Measurements from ENCODE around the gene DPYD.

The DPYD gene

DNA sequence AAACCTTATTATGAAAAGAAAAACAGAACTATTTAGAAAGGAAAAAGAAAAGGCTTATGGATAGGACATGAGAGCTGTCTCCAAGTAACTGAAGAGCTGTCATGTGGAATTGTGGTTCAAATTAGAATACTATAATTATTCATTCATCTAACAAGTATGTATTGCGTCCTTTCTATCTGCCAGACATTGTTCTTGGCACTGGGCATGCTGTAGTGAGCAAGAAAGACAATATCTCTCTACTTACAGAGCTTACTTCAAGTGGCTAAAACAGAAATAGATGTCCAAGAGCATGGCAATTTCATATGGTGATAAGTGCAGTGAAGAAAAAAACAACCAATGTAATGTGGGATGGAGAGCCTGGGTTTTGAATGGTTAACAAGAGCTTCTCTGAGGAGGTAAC is 413.0 kb downstream of the DPYD start:
- DNase-seq: no peak

- no peak for DNase-seq
Measured at GRCh38 chr1:97506368-97506767, 414.5 kb downstream of the DPYD start.

DNA sequence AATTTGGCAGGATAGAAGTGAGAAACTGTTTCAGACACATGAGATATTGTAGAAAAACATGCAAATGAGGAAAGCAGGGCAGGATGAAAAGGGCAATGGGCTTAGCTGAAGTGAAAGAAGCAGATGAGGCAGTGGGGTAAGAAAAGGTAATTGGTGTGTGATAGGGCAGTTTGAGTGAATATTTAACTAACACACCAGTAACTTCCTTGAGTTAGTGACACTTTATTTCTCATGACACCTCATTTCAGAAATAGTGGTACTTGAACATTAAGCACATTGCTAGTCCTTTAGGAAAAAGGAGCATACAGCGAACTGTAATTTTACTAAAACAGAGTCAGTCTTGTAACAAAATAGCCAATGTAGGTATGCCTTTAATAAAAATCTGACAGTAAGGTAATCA is 415.0 kb downstream of the DPYD start:
- no peak for DNase-seq

DNA sequence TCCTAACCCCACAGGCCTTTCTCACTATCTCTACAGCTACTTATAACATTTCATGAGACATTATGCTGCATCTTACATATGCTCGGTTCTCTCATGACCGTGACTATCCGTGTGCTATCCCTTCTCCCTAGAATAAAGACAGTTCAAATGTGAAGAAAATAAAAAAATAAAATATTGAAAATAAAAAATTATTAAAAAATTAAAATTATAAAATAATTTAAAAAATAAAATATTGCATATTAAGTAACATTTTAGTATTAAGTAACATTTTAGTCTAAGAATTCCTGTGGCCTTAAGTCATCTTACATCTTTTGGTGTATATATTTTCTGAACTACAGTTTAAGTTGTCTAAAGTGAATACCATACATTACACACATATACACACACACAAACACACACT is 415.5 kb downstream of the DPYD start:
- DNase-seq: no peak

DNA sequence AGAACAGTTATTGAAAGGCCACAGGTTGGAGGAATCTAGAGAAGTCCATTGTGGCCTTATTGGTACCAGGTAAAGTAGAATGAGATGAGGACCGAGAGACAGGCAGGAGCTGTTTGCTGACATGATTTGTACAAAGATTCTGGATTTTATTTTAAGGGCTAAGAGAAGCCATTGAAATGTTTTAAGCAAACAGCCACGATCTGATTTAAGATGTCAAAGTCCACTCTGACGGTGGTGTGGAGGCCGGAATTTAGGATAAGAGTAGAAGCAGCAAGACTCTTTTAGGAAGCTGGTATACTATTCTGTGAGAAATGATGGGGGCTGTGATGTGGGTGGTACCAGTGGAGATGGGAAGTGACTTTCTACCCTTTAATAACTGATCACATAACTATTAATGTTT is 418.5 kb downstream of the DPYD start:
- DNase-seq: no peak

DNA sequence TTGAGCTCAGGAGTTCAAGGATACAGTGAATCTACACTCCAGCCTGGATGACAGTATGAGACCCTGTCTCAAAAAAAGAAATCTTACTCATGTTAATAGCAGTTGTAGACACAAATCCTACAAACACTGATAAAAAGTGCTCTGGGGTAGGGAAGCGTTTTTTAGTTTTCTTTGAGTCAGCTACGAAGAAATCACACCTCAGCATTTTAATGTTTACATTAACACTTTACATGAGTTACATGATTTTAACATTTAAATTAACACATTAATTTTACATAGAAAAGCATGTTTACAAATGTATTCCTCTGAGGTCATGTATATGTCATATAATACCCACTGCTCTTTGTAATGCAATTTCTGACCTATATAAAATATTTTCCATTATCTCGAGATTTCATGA is 419.2 kb downstream of the DPYD start:
- no peak for DNase-seq

DNA sequence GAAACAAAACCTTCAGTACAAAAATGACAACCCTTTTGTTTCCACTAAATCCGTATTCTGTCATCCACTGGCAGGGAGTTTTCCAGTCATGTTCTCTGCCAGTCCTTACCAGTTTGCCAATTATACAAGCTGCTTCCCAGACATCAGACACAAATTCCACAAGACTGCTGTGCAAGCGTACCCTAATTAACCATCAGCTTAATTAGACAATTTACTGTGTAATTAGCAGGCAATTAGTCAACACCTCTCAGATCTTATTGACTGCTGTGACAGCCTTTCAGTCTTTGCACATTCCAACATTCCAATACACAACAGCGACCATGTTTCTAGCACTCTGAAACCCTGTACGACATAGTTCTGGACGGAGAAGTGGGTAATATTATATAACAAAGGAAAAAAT is 420.1 kb downstream of the DPYD start:
- no peak for DNase-seq

DNA sequence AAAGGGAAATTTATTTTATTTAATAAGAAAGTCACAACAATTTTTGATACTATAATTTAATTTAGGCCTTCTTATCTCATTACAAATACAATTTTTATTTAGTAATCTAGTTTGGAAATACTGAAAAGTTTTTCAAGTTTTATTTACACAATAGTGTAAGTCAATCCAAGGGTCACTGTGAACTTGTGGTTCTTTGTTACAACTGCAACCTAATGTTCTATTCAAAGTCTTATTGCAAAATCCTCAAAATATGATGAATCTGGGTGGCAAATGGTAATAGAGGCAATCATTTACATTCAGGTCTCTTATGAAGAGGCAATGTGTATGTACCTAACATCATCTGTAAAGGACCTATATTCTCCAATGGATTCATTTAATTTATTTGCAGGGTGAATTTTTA is 421.2 kb downstream of the DPYD start:
- no peak for DNase-seq

- no peak for DNase-seq
Measured at GRCh38 chr1:97489834-97490233, 431.0 kb downstream of the DPYD start.

GRCh38 chr1:97488530-97488929 is 432.3 kb downstream of the DPYD start:
- no peak for DNase-seq

- DNase-seq: no peak
Measured at GRCh38 chr1:97482022-97482421, 438.8 kb downstream of the DPYD start.

DNA sequence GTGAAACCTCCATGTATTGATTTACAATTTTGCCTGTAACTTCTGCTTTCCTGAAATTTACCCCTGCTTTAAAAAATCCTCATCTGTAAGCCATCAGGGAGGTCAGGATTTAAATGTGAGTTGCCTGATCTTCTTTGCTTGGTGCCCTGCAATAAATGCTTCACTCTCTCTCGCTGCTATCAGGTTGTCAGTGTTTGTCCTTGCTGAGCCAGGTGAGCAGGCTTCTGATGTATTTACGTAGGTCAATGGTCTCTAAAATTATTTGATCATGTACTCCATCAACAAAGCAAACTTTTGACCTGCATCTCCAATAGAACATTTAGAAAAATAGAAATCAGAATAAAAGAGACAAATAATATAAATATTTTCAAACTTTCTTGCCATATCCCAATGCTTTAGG is 453.4 kb downstream of the DPYD start:
- DNase-seq: no peak

DNA sequence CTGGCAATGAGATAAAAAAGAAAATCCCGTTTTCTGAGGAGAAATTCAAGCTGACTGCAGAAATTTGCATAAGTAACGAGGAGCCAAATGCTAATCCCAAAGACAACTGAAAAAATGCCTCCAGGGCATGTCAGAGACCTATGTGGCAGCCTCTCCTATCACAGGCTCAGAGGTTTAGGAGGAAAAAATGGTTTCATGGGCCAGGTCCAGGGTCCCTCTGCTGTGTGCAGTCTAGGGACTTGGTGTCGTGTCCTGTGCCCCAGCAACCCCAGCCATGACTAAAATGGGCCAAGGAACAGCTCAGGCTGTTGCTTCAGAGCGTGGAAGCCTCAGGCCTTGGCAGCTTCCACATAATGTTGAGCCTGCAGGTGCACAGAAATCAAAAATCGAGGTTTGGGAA is 456.5 kb downstream of the DPYD start:
- DNase-seq: no peak

DNA sequence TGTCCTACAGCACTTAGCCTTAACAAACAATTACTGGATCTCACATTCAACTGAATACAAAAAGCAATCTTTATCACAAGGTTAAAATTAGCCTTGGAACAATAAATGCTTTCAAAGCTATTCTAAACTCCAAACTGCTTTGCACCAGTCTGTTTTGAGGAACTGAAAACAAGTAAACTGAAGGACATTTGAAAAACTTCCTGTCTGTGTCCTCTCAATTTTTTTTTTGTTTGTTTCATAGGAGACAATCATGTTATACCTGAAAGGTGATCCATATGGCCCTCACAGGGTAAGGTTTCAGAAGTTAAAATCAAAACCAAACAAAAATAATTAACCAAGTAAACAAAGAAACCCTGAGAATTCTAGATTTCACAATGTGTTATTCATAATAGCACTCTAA is 459.1 kb downstream of the DPYD start:
- no peak for DNase-seq

GRCh38 chr1:97457446-97458089 is 463.3 kb downstream of the DPYD start:
- no peak for DNase-seq

DNA sequence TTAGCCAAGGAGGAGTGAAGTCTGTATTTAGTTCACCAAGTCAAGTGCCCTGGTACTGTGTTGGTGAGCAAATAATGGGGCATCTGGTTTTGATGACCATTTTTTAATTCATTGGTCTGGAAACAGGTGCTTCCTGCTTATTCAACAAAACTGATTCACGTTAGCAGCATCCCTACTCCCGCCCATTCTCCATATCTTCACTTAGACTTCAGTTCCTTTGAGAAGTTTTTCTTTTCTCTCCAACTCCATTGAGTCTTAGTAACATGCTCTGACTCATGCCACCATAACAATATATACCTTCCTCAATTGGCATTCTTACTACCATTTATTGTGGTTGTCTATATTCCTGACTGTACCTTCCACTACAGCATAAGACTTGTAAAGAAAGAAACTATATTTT is 468.9 kb downstream of the DPYD start:
- DNase-seq: no peak

GRCh38 chr1:97451046-97451826 is 469.6 kb downstream of the DPYD start:
- DNase-seq: no peak

DNA sequence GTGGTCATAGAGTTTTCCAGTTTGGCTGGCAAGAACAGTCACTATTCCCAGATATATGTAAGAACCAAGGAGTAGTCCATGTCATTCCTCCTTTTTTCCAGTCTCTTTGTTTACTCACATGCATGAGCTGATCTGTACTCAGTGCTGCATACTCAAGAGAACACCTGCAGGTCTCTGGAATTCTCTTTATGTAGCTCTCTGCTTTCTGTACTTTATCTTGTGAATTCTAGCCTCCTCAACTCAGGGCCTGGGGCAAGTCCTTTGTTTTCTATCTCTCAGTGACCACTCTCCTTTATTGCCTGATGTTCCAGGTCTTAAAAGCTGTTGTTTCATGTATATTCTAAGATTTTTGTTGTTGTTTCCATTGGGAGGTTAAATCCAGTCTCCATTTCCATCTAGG is 478.9 kb downstream of the DPYD start:
- DNase-seq: no peak

DNA sequence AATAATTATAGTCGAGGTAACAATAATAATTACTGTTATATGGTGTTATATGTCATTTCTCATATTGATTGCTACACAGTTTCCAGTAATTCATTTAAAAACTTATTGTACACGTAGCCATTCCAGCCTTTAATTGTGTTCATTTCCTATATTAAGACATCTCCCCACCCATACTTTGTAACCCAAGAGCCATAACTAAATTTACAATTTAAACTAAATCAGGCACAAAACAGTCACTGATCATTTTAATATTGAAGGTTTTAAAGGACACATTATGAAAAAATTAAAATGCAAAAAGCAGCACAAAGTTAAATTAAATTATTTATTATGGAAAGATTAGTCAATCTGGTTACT is 487.0 kb downstream of the DPYD start:
- no peak for DNase-seq

DNA sequence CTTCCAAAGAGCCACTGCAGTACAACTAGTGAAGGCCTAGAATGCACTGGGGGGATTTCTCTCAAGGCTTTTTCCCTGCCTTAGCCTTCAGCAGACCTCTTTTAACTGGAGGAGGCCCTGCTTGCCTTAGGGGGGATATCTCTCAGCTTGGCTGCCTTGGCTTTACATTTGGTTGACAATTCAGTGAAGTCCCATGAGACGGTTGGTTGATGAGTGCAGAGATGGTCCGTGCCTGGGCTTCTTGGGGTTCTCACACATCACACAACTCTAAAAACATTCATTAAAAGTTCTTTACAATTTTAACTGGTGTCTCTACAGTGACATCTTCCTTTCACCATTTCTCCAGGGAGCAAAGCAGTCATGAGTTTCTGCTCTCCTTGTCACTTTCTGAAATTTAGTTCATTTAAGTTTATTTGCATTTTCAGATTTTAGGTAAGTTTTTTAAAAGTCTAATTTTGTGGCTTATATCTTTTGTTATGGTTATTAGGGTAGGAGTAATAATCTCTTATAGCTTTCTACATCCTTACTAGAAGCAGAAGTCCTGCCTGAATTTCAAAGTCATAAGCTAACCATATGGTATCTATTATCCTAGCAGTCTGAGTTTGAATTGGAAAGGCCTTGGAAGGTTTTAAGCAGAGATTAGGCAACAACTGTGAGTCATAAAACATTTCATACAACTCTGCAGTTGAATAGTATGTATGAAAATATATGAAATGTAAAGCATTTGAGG is 487.6 kb downstream of the DPYD start:
- DNase-seq: no peak

DNA sequence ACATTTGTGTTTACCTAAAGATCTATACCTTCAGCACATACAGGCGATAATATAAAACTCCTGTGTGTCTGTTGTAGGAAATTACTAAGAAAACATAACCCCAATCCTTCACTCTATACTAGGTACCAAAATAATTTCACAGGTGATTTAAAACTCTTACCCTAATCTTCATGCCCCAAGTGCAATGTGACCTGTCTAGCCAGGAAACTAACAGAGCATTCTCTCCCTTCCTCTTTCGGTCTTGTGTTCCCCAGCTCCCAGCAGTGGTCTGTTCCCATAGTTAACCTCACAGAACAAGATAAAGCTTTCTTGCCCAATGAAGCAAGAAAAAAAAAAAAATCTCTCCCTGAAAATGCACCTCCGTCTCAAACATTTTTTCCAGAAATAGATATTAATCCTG is 493.5 kb downstream of the DPYD start:
- DNase-seq: no peak

GRCh38 chr1:97424209-97424608 is 496.6 kb downstream of the DPYD start:
- no peak for DNase-seq

GRCh38 chr1:97423403-97423802 is 497.4 kb downstream of the DPYD start:
- DNase-seq: no peak

GRCh38 chr1:97417661-97418060 is 503.2 kb downstream of the DPYD start:
- no peak for DNase-seq
